MCF 10A (cell line): ENCODE data around the gene SYNJ1. TPM values are rescaled to one million over a fixed set of nuclear protein-coding genes. Genes with fewer than 3 reads are reported as not detected.

ENCODE experiments used
- BruUV-seq: library from RNA; stranded (reverse); fragments of 400-500 nt; replicated peaks from 2 replicates; lab custom pipeline; 2021; lab: Mats Ljungman, UMichigan
- CTCF ChIA-PET: fragments of 300-600 bp; sonication (Branson Sonifier 250); formaldehyde crosslinking; extraction: SDS; loops from one replicate; lab custom pipeline; 2021; ENCODE audit warnings: antibody characterized with exemption, inconsistent platforms; lab: Yijun Ruan, JAX
- POLR2A ChIA-PET: fragments of 300-600, 350-650 bp; sonication (Branson Sonifier 250); formaldehyde crosslinking; extraction: SDS; loops from one replicate; lab custom pipeline; 2020; ENCODE audit warnings: antibody characterized with exemption, inconsistent platforms; lab: Yijun Ruan, JAX
- DNase-seq: peaks from one replicate; pipeline ENCODE4 v3.0.0-alpha.2; 2018; ENCODE audit not compliant: unreplicated experiment
- H3K27ac Mint-ChIP-seq: one replicate; pipeline ENCODE4 v1.8.0; 2022; ENCODE audit warnings: mild to moderate bottlenecking, low read depth, mixed read lengths; ENCODE audit not compliant: unreplicated experiment
- H3K27me3 Mint-ChIP-seq: one replicate; pipeline ENCODE4 v1.8.0; 2022; ENCODE audit warnings: mixed read lengths; ENCODE audit not compliant: insufficient read depth, unreplicated experiment
- H3K36me3 Mint-ChIP-seq: one replicate; pipeline ENCODE4 v1.8.0; 2022; ENCODE audit warnings: mild to moderate bottlenecking, moderate library complexity, mixed read lengths; ENCODE audit not compliant: insufficient read depth, unreplicated experiment
- H3K4me1 Mint-ChIP-seq: one replicate; pipeline ENCODE4 v1.8.0; 2022; ENCODE audit warnings: mixed read lengths; ENCODE audit not compliant: insufficient read depth, unreplicated experiment
- H3K4me3 Mint-ChIP-seq: one replicate; pipeline ENCODE4 v1.8.0; 2022; ENCODE audit warnings: mild to moderate bottlenecking, moderate library complexity, mixed read lengths; ENCODE audit not compliant: unreplicated experiment
- H3K9me3 Mint-ChIP-seq: one replicate; pipeline ENCODE4 v1.8.0; 2022; ENCODE audit warnings: mixed read lengths; ENCODE audit not compliant: unreplicated experiment
- CTCF ChIP-seq: fragments of 200-600 bp; IDR thresholded peaks from one replicate; pipeline ENCODE4 v1.8.0; 2022; ENCODE audit warnings: antibody characterized with exemption, mild to moderate bottlenecking; ENCODE audit not compliant: unreplicated experiment
- intact Hi-C: fragments of 100-400 bp; cut with micrococcal nuclease; formaldehyde crosslinking; loops from 2 replicates; pipeline ENCODE4 v1.14.1; 2022
- total RNA-seq: library from RNA; stranded (reverse); gene quantifications from 2 replicates; pipeline ENCODE4 v1.2.3, GENCODE V29; 2022

Gene SYNJ1
- total RNA-seq, 1 experiment from 2014 or later, result 9.7 TPM

DNA sequence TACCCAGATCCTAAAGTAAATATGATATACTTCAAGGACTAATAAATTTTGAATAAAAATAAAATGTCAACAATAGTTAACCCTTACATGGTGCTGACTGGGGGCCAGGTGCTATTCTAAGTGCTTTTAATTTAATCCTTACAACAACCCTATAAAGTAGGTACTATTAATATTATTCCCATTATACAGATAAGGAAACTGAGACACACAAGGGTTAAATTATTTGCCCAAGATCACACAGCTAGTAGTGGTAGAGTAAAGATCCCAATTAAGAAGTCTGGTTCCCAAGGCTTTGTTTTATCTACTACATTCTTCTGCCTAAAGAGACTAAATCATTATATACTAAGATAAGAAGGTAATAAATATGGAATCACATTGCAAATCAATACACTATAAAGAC lies 34.2 kb downstream of the SYNJ1 start:
- intact Hi-C loops, result no loop called here
- no peak for TF ChIP-seq CTCF
- no peaks in the 10 kb centered on the region for H3K9me3 Mint-ChIP-seq
- no peak overlapping the region for H3K4me3 Mint-ChIP-seq
- ChIA-PET POLR2A (interaction anchor here (1.2 kb wide), 1 partner anchor 10 kb away, joined by 3 read pairs; no protein-coding TSS in a partner anchor), CTCF (no interaction called here)
- no peaks in the 10 kb centered on the region for H3K4me1 Mint-ChIP-seq
- BruUV-seq, result no TSS peak
- H3K27ac Mint-ChIP-seq, result no peak overlapping the region
- DNase-seq, result no peak
- peaks cover 25% of the 10 kb centered on the region for H3K36me3 Mint-ChIP-seq
- H3K27me3 Mint-ChIP-seq, result no peaks in the 10 kb centered on the region

GRCh38 chr21:32690085-32690484 lies 37.7 kb downstream of the SYNJ1 start:
- intact Hi-C loops, result no loop called here
- Mint-ChIP-seq H3K27ac (no peak overlapping the region), H3K9me3 (no peaks in the 10 kb centered on the region)

GRCh38 chr21:32687643-32688345 lies 40.0 kb downstream of the SYNJ1 start:
- CTCF ChIA-PET, result no interaction called here
- H3K27ac Mint-ChIP-seq, result no peak overlapping the region
- no peaks in the 10 kb centered on the region for H3K4me1 Mint-ChIP-seq
- H3K27me3 Mint-ChIP-seq, result no peaks in the 10 kb centered on the region
- no peaks in the 10 kb centered on the region for H3K9me3 Mint-ChIP-seq
- BruUV-seq, result no TSS peak
- no peak for TF ChIP-seq CTCF
- POLR2A ChIA-PET, result no interaction called here
- intact Hi-C loops, result no loop called here
- H3K4me3 Mint-ChIP-seq, result no peak overlapping the region
- peaks cover 16% of the 10 kb centered on the region for H3K36me3 Mint-ChIP-seq
- peak; percentile 6 for DNase-seq

More at GRCh38 chr21:32690085-32690484, 37.7 kb downstream of the SYNJ1 start:
- no TSS peak for BruUV-seq
- Mint-ChIP-seq H3K4me1 (no peaks in the 10 kb centered on the region), H3K27me3 (no peaks in the 10 kb centered on the region), H3K36me3 (peaks cover 21% of the 10 kb centered on the region), H3K4me3 (no peak overlapping the region)
- no peak for TF ChIP-seq CTCF
- ChIA-PET CTCF (no interaction called here), POLR2A (interaction anchor here (0.6 kb wide), 1 partner anchor 37 kb away, joined by 5 read pairs; no protein-coding TSS in a partner anchor)
- no peak for DNase-seq

GRCh38 chr21:32682696-32683474 lies 44.9 kb downstream of the SYNJ1 start:
- no peak overlapping the region for H3K4me3 Mint-ChIP-seq
- DNase-seq, result no peak
- ChIA-PET CTCF (interaction anchor here (0.8 kb wide), 1 partner anchor 30 kb away, joined by 3 read pairs; no protein-coding TSS in a partner anchor), POLR2A (interaction anchor here (0.7 to 1.1 kb wide), 4 partner anchors 11 to 96 kb away, joined by 3 to 4 read pairs (median 4); no protein-coding TSS in a partner anchor)
- intact Hi-C loops, result no loop called here
- no peak for TF ChIP-seq CTCF
- no peaks in the 10 kb centered on the region for H3K27me3 Mint-ChIP-seq
- no peaks in the 10 kb centered on the region for H3K4me1 Mint-ChIP-seq
- H3K36me3 Mint-ChIP-seq, result no peaks in the 10 kb centered on the region
- no peaks in the 10 kb centered on the region for H3K9me3 Mint-ChIP-seq
- BruUV-seq, result no TSS peak
- no peak overlapping the region for H3K27ac Mint-ChIP-seq
